H1 (cell line): ENCODE results near the gene LRRC26.

Source experiments
- EGR1 ChIP-seq: IDR thresholded peaks from 2 replicates; pipeline ENCODE4 v1.6.1; 2011; ENCODE audit warnings: low read depth, low read length, borderline replicate concordance
- HDAC6 ChIP-seq: IDR thresholded peaks from one replicate; pipeline ENCODE4 v1.7.1; 2012; ENCODE audit warnings: low read depth, mild to moderate bottlenecking, inconsistent platforms, low read length, moderate library complexity
- SP4 ChIP-seq: IDR thresholded peaks from 2 replicates; pipeline ENCODE4 v1.6.1; 2012; ENCODE audit warnings: low read length, inconsistent platforms
- TF ChIP-seq, protein P1 (sequence below), 3 experiments: IDR thresholded peaks; 1 replicate in 2 of 3; 2 replicates in 1 of 3; pipeline versions ENCODE4 v1.5.1 to v1.6.1; 2011; ENCODE audit warnings: low read length in 3 of 3, mild to moderate bottlenecking in 3 of 3, inconsistent platforms in 2 of 3, low read depth in 1 of 3, moderate library complexity in 1 of 3; ENCODE audit not compliant: insufficient read depth in 1 of 3; ENCODE audit errors: control extremely low read depth in 1 of 3

- no peak for TF ChIP-seq EGR1
- TF ChIP-seq, protein P1, sequence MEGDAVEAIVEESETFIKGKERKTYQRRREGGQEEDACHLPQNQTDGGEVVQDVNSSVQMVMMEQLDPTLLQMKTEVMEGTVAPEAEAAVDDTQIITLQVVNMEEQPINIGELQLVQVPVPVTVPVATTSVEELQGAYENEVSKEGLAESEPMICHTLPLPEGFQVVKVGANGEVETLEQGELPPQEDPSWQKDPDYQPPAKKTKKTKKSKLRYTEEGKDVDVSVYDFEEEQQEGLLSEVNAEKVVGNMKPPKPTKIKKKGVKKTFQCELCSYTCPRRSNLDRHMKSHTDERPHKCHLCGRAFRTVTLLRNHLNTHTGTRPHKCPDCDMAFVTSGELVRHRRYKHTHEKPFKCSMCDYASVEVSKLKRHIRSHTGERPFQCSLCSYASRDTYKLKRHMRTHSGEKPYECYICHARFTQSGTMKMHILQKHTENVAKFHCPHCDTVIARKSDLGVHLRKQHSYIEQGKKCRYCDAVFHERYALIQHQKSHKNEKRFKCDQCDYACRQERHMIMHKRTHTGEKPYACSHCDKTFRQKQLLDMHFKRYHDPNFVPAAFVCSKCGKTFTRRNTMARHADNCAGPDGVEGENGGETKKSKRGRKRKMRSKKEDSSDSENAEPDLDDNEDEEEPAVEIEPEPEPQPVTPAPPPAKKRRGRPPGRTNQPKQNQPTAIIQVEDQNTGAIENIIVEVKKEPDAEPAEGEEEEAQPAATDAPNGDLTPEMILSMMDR (IDR thresholded peaks at IDR 0.05; ENCODE audit: control extremely low read depth in 1 of 3, insufficient read depth in 1 of 3, low read depth in 1 of 3, low read length in 3 of 3) = no peak
- no peak for TF ChIP-seq SP4
- TF ChIP-seq HDAC6 = no peak
Observed at GRCh38 chr9:137195525-137196220, 25.8 kb upstream of the LRRC26 start.
